CD4-positive, alpha-beta T cell treated with Interferon alpha-2 for 1 hour (primary cell): Measurements from ENCODE around the gene FRY.
"Not testable (repeated sequence)": the region's sequence is repeated elsewhere in the genome, so short reads cannot be mapped to it uniquely, and the experiment has no call there.

Source experiments
- DNase-seq, 2 donors: peaks; one replicate each; pipeline ENCODE4 v3.0.0-alpha.2; 2020 to 2022

FRY gene

DNA sequence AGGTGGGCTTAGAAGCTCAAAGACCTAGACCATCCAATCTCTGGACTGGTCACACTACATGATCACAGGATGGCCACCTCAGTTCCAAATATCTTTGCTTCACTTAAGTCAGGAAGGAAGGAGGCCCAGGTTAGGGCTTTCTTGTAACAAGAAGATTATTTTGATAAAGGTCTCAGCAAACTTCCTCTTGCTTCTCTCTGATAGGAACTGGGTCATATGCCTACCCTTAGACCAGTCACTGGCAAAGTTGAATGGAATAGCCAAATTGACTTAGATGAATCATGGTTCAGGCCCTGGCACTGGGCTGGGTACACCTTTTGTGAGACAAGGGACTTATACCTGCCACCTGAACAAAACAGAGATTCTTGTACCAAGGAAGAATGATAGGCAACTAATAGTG lies 11.0 kb downstream of the FRY start:
- DNase-seq, result peak in 1 of 2 donors; percentile 20

DNA sequence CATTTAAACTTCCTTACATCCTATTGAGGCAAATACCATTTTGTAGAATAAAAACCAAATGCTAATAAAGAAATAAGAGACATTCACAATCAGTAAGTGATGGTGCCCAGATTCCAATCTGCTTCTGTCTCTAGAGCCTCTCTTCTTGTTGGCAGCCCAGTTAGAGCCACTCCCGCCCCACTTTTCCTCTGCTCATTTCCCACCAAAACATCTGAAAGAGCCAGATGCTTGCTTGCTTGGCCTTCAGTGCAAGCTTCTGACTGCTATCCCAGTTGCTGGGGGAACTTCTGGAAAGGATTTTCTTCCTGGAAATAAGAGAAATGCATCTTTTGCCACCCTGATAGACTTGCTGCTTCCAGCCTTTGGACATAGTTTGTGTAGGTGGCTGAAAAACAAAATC lies 12.9 kb downstream of the FRY start:
- DNase-seq, result no peak

DNA sequence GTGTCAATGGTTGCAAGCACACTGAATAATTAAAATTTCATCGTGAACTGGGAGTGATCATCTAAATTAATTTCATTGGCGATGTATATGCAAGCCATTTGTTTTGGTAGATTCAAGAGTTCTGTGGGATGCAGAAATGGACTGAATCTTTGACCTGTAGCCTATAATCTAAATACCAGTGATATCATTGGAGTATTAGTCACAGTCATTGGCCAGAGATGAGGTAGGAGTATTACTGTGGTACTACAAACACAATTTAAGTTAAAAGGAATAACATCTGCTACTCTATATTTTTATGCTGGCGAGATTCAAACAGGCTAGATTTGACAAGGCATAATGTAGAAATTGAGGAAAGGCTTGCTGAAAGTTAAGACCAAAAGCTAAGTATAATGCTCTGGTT lies 14.0 kb downstream of the FRY start:
- DNase-seq, result no peak

DNA sequence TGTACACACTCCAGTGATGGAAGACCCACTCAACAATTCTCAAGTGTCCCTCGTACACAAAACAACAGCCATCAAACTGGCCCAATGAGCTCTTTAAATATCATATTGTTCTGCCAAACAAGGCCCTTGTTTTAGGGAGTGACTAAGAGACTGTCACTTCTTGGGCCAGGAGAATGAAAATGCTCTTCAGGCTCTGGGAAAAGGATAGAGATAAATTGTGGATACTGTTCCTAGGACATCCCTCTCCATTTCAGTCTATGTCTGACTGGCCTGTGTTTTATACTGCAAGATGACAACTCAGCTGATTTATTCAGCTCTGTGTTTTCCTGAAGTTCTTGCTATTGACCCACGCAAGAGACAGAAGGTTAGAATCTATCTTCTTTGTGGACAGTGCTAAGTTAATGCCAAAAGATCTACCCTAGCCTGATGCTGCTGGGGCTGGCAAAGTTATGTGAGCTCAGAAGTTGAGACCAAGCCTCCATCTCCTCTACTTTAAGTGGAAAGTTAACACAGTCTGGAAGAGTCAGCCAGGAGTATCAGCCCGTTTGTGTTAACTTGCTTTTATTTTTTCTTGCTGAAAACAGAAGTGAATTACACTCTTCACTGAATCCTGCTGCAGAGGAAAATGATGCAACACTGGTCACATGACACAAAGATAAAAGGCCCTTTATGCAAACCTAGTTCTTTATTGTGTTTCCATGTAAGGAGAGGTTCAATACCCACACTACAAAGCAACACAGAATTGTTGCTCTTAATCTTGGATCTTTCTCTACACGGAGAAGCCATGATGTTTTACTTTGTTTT lies 14.6 kb downstream of the FRY start:
- peak in 1 of 2 donors; percentile 33 for DNase-seq

DNA sequence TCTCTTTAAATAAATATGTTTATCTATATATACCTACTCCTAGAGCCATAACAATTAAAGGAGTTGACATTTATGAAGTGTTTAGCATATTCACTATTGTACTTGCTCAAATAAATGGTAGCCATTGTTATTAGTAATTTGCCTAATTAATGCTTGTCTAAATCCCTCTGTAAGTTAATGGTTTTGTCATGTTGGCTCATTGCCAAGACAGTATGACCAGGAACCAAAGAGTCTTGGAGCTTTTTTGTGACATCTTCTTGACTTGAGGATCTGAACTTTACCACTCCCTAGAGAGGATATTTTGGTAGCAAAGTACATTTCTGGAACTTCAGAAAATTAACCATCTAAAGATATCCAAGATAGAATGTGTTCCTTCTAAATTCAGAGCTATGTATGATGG lies 15.5 kb downstream of the FRY start:
- no peak for DNase-seq

DNA sequence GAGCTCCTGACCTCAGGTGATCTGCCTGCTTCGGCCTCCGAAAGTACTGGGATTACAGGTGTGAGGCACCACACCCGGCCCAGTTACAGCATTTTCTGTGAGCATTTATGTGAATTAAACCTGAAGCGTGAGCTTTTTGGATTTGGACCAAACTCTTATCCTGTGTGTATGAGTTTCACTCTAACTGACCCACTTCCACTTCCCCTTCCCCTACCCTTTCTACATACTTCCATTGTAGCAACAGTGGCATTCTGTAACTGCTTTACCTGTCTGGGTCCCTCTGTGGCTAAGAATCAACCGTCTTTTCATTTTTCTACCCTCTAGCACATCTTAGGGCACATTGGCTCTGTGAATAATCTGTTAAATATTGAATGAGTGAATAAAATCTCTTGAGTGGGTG lies 16.2 kb downstream of the FRY start:
- DNase-seq, result no peak

DNA sequence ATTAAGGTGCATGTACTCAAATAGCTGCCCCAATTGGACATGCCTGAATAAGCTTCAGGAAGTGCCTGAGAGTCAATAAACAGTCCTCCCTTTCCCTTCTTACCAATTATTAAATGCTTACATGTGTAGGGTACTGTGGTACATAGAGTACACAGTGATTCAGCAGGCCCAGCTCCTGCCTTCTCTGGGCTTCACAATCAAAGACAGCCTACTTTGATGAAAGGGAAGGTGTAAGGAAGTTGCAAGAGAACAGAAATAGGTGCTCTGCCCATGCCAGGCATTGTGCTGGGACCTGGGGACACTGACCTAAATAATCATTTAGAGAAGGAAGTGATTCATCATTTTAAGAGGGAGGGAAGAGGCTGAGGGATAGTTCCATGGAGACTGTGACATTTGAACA lies 17.2 kb downstream of the FRY start:
- DNase-seq, result no peak

DNA sequence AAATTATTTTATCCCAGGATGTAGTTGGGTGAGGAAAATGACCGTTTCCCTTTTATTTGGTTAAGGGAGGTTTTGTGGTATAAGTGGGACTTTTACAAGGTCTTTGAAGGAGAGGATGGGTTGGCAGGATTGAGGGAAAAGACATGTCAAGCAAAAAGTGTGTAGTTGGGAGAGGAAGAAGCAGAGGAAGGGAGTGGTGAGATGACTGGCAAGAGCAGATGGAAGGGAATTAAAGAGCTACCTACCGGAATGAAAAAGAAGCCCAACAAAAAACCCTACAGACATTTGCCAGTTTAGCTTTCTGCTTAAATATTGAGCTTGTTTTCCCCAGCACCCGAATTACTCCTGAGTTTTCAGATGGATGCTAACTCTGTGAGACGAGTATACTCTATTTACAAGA lies 19.6 kb downstream of the FRY start:
- no peak for DNase-seq

DNA sequence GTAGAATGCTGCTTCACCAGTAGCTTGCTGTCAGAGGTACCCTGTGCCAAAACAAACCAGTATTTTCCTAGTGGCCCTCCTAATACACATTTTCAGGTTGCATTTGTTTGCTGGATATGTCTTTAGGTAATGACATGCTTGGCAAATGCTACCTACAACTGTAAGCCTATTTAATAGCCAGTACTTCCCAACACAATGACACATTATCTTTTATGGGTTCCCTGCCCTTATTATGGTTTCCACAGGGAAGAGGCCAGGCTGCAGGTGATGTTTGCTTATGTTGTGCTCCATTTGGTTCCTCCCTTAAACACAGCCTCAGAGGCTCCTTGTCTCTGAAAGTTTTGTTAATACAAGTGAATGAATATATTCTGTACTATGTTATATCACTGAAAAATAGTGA lies 24.7 kb downstream of the FRY start:
- DNase-seq, result no peak

DNA sequence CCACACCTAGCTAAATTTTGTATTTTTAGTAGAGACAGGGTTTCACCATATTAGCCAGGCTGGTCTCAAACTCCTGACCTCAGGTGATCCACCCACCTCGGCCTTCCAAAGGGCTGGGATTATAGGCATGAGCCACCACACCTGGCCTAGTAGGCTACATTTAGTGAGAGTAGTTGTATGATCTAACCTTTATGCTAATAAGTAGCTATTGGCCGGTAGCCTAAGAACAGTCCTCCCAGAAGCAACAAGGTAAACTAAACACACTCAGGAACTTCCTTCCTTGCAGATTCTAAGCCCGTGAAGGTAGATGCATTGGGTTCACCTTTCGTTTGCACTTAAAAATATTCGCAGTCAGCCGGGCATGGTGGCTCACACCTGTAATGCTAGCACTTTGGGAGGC lies 25.8 kb downstream of the FRY start:
- DNase-seq, result not testable (repeated sequence)

DNA sequence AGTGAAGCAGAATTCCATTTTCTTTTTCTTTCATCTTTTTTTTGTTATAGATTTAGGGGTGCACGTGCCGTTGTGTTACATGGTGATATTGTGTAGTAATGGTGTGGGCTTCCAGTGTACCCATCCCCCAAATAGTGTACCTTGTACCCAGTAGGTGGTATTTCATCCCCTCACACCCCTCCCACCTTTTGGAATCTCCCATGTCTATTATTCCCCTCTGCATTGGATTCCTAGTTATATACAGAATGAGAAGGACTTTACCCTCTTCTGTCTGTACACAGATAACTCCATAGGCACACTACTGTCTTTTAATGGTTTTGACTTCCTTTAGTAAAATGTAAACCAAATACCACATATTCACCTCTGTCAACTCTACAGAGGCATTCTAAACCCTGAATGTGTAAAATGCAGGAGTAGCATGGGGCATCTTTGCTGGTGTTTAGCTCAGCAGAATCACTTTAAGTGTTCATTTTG lies 28.0 kb downstream of the FRY start:
- DNase-seq, result no peak

DNA sequence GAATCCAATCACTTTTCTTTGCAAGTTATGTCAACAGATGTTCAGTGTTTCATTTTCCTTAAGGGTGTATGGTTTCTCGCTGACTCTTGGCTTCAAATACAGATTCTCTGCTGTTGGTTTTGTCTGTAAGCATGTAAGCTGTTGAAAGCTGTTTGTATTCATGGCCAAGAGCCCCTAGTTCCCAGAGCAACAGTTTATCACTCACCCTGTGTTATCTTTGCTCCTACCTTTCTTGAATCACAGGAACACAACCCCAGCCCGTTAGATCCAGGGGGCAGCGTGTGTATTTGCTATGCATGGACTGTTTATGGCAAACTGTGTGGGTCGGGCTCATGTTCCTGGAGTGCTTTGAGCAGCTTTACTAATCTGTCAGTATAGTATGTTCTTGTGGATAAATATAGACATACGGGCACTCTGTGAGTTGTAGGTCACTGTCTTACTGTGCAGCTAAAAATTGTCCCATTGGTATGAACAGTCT lies 28.9 kb downstream of the FRY start:
- DNase-seq, result no peak

DNA sequence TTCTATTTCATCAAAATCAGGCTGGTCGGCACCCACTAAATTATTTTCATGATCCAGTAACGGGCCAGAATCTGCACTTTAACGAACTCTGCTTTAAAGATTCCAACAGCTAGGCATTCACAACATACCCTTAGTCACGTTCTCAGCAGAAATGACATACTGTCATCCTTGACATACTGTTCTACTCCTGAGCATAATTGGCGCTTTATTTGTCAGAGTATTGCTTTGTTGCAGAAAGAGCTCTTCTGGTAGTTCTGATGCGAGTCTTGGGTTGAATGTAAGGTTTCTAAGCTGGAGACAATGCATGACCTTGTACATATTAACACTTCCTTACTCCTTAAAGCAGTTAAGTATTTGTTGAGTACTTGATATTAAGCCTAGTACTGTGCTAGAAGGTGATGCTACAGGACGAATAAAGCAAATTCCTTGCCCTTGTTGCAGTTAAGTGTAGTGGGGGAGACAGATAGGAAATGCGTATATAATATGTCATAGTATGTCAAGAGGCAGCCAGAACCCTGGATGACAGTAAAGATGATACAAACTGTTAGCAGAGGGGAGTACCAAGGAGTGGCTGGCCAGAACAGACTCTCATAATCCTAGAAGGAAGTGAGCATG lies 32.2 kb downstream of the FRY start:
- no peak for DNase-seq

DNA sequence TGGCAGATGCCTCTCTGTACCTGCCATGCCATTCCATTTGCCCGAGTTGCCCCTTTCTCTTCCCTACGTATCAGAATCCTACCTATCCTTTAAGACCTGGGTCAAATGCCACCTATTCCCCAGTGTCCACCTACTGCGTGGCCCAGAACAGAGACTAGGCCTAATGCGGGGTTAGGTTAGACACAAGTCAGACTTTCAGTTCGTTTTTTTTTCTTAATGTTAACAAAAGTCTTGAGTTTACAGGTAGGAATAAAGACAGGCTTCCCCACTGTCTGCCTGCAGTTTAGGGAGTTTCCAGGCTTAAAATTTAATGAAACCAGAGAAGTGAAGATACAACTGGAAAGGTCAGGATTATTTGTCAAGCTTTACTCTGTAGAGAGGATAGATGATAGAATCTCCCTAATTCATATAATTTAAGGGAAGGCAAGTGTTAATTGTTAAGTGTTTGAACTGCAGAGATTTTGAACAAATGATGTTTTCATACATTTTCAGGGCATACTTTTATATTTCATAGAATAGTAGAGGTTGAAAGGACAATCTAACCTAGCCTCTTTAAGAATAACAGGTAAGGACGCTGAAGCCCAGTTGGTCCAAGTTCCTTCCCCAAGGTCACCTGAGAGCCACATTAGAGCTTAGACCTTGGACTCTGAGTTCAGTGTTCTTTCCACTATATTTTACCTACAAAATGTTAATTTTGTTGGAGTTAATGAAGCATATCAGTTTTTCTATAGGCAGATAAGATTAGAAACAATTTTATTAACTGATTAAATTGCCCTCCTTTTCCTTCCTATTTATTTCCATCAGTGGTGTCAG lies 35.8 kb downstream of the FRY start:
- no peak for DNase-seq

DNA sequence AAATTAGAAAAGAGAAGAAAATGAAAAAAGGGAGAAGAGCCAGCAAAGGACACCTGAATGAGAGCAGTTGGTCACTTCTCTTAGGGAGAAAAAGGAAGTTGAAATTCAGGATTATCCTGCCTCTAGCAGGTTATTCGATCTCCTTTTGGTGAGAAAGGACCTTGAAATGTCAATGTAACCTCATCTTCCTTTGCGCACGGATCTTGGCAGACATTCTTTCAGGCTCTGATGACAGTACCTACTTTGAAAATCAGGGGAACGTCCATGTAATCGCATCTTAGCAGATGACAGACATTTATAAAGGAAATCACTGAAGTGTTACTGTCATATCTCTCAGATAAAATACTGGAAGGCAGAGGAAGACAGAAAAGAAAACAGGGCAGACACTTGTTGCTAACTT lies 36.7 kb downstream of the FRY start:
- no peak for DNase-seq

DNA sequence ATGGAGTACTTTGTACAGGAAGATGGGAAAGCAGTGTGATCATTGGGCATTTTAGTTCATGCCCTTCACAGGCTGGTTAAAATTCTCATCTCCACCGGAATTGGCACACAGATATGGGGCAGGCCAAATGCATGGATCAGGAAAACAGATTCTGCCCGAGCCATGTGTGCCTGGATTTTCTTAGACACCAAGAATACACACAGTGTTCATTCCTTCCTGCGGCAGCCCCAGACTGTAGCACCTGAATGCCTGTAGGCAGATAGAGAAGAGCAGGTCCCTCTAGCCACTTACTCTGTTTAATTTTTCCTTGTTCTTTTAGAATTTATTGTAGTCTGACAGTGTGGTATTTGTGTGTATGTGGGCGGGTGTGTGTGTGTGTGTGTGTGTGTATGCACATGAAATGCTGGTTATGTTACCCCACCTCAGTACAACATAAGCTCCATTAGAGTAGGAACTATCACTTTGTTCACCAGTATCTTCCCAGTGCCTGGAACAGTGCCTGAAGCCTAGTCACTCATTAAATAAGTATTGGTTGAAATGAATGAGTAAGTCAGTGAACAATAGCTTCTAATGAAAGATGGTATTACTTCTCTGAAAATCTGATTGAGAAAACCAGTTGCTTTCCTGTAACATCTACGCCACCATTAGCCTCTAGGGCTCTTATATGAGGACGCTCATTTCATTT lies 41.7 kb downstream of the FRY start:
- DNase-seq, result no peak

DNA sequence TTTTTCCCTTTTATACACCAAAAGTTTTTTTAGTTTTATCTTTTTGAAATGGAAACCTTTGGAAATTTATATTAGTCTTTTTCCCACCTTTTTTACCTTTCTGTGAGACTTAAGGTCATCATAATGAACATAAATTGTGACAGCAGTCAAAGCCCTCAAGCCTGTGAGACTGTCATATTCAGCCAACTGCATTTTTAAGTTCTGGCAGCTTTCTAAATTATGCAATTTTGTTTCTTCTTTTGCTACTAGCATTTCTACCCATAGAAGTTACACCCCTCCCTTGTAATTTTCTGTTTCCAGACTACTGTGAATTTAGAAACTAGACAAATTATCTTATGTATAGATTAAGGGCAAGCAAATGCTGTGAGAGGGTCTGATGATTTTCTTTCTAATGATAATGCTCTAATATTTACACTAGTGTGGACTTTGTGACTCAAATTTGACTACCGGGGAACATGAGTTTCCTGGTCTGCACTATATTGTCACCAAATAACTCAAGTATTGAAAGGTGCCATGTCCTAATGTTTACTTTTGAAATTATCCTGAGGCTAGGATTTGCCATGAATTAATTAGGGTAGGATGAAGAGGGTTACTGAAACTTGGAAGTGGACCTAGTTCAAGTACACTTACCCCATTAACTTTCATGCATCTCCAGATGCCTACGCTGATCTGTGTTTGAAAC lies 43.7 kb downstream of the FRY start:
- no peak for DNase-seq

DNA sequence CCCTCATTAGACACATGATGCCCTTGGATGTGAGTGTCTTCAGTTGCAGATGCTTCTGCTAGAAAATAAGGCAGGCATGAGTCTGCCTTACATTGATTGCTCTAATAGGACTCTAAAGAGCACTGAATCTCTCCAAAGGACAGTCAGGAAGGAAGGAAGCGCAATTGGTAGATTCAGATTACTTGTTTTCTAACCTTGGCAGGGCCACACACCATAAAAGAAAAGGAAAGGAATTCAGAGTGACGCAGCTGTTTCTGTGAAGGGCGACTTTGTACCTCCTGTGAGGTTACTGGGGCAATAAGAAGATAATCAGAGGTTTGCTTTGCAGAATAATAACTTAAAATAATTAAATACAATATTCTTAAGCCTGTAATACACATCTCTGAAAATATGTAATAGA lies 48.0 kb downstream of the FRY start:
- no peak for DNase-seq

DNA sequence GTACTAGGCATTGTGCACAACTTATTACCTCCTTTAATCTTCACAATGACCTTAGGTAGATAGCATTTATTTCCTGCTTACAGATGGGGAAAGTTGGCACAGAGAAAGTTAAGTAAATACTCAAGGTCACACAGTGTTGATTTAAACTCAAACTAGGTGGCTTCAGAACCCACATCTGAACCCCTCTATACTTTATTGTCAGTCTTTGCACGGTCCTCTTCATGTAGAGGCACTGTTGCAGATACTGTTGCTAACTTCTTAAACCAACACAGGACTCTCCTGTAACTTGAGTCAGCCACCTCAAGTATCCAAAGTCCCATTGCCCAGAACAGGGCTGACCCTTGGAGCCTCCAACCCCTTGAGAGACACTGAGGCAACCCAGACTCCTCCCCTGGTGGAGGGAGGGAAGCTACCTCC lies 48.8 kb downstream of the FRY start:
- DNase-seq, result no peak

DNA sequence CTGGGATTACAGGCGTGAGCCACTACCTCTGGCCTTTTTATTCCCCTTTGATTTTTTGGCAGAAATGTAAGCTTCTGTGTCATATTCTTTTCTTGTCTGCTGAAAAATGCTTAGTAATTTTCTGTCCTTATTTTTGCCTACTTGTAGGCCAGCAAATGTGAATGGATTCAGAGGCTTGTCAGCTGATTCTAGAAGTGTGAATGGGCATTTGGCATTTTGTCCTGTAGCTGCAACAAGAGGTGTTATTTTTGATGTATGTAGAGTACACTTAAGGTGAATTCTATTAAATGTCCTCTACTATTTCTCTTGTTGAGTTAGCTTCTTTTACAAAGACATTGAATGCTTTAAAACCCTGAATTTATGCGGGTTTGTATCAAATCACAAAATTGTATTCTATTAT lies 50.0 kb downstream of the FRY start:
- DNase-seq, result no peak

DNA sequence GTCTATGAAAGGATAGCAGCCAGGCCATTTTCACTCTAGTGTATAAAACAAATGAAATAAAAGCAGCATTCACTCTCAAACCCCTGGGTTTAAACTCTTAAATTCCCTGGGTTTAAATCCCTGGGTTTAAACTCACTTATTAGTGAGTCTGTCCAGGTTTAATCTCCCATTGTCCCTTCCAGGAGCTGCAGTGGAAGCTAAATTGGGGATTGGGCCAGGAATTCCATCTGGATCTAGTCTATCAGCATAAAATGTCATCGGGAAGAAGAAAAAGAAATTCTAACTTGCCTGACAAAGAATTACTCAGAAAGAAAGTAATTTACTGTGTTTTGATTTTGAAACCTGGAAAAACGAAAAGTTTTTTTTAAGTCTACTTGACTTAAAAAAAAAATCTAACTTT lies 54.8 kb downstream of the FRY start:
- DNase-seq, result no peak

DNA sequence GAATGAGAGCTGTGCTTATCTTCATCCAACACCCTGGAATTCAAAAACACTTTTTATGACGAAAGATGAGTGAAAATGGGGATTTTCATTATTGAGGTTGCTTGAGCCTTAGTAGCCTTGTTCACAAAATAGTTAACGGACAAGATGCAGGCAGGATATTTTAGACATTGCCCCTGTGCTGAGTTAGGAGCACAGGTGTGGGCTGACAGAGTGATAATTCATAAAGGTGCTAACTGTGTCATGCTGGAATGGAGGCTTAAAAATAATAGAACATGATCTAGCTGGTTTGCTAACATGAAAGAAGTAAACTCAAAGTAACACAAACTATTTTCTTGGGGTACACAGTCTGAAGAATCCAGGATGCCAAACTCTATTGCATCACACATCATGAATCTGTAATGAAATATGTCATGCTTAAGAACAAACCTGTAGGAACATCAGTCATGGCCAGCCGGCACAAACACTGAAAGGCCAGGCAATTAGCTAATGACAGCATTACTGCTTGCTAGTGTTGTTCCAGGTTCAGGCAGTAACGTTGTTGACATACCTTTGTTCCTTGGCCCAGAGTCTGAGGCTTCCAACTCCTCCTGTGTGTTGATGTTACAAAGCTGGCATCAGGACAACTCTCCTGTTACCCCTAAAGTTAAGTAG lies 55.3 kb downstream of the FRY start:
- no peak for DNase-seq
